Endodermal cell (in vitro differentiated cells): Measurements from ENCODE around the gene DENND10. TPM values are rescaled to one million over a fixed set of nuclear protein-coding genes. Genes with fewer than 3 reads are reported as not detected.
"Not testable (repeated sequence)": the region's sequence is repeated elsewhere in the genome, so short reads cannot be mapped to it uniquely, and the experiment has no call there.

Experiments used
- DNase-seq: peaks from one replicate; pipeline ENCODE4 v3.0.0-alpha.2; 2017
- H3K27ac ChIP-seq: 2 replicates; pipeline ENCODE4 v1.5.1; 2013; ENCODE audit warnings: mild to moderate bottlenecking, low read depth, low read length, moderate library complexity
- H3K27me3 ChIP-seq: 2 replicates; pipeline ENCODE4 v1.6.1; 2013; ENCODE audit warnings: mild to moderate bottlenecking, low read length, moderate library complexity; ENCODE audit not compliant: insufficient read depth, control insufficient read depth, poor library complexity, severe bottlenecking
- H3K36me3 ChIP-seq: 2 replicates; pipeline ENCODE4 v1.7.0; 2013; ENCODE audit warnings: mild to moderate bottlenecking, low read length, moderate library complexity; ENCODE audit not compliant: control insufficient read depth, insufficient read depth
- H3K4me1 ChIP-seq: one replicate; pipeline ENCODE4 v1.7.0; 2013; ENCODE audit warnings: low read length; ENCODE audit not compliant: control insufficient read depth, insufficient read depth
- H3K4me3 ChIP-seq: 2 replicates; pipeline ENCODE4 v1.5.1; 2013; ENCODE audit warnings: mild to moderate bottlenecking, low read length, moderate library complexity
- H3K9ac ChIP-seq: 2 replicates; pipeline ENCODE4 v1.6.1; 2013; ENCODE audit warnings: mild to moderate bottlenecking, low read length, moderate library complexity; ENCODE audit not compliant: poor library complexity, severe bottlenecking; ENCODE audit errors: extremely low read depth
- H3K9me3 ChIP-seq: 2 replicates; pipeline ENCODE4 v1.6.1; 2013; ENCODE audit warnings: mild to moderate bottlenecking, low read length, moderate library complexity; ENCODE audit not compliant: control insufficient read depth
- H3K27ac Mint-ChIP-seq: 2 replicates; pipeline ENCODE4 v1.8.0; 2020; ENCODE audit warnings: mixed read lengths
- H3K27me3 Mint-ChIP-seq: 2 replicates; pipeline ENCODE4 v1.8.0; 2021; ENCODE audit warnings: mild to moderate bottlenecking, mixed read lengths; ENCODE audit not compliant: insufficient read depth
- H3K36me3 Mint-ChIP-seq: 2 replicates; pipeline ENCODE4 v1.8.0; 2020; ENCODE audit warnings: low read depth, mixed read lengths
- H3K4me1 Mint-ChIP-seq: 2 replicates; pipeline ENCODE4 v1.8.0; 2020; ENCODE audit warnings: mixed read lengths
- H3K4me3 Mint-ChIP-seq: 2 replicates; pipeline ENCODE4 v1.8.0; 2020; ENCODE audit warnings: mild to moderate bottlenecking, moderate library complexity, mixed read lengths
- H3K9me3 Mint-ChIP-seq: 2 replicates; pipeline ENCODE4 v1.8.0; 2020; ENCODE audit warnings: mild to moderate bottlenecking, mixed read lengths
- CTCF ChIP-seq: fragments of 200-600 bp; sonication (generic); conservative IDR thresholded peaks from 2 replicates; pipeline ENCODE4 v1.5.0; 2021; ENCODE audit warnings: antibody characterized with exemption, mild to moderate bottlenecking
- WGBS, 2 experiments: methylation state at CpG; one replicate each; pipeline versions ENCODE4 v1.1.5 to v1.1.7; 2013; ENCODE audit warnings: missing lambda C conversion rate in 2 of 2, mixed read lengths in 1 of 2; ENCODE audit not compliant: insufficient coverage in 1 of 2, insufficient read length in 1 of 2; 5-methylcytosine and 5-hydroxymethylcytosine counted together
- total RNA-seq, 2 donors: library from RNA; stranded (reverse); fragmentation: NEBNext Ultra II Directional in 1 of 2; extraction: Animal tissue kit (Norgen Biotek cat#: 25700) in 1 of 2; gene quantifications; 2 replicates in 1 of 2; 3 replicates in 1 of 2; pipeline ENCODE4 v1.2.1, GENCODE V29; 2021

Gene DENND10
- total RNA-seq, 2 donors from 2014 or later = 76.1 to 91.2 TPM

- not testable (repeated sequence) for H3K4me1 Mint-ChIP-seq, H3K27ac Mint-ChIP-seq, H3K27ac ChIP-seq, DNase-seq, H3K4me1 ChIP-seq, H3K27me3 Mint-ChIP-seq, H3K27me3 ChIP-seq, H3K4me3 Mint-ChIP-seq, H3K9me3 ChIP-seq, H3K9ac ChIP-seq, H3K9me3 Mint-ChIP-seq, H3K4me3 ChIP-seq
- H3K36me3 Mint-ChIP-seq = peaks cover 42% of the 10 kb centered on the region
- 88% methylated on average over 1 of the region's 2 CpGs; no CpG with 5 or more reads in 1 of the 2 experiments for WGBS, 2 experiments
- H3K36me3 ChIP-seq = peaks cover 53% of the 10 kb centered on the region
Observed at GRCh38 chr10:119107771-119108170, 3.9 kb downstream of the DENND10 start.

- H3K4me1 Mint-ChIP-seq = no peaks in the 10 kb centered on the region
- no peak for DNase-seq
- H3K27ac Mint-ChIP-seq = no peak overlapping the region
- H3K27me3 ChIP-seq = no peaks in the 10 kb centered on the region
- no peak overlapping the region for H3K4me3 ChIP-seq
- no peak overlapping the region for H3K9ac ChIP-seq
- H3K4me3 Mint-ChIP-seq = no peak overlapping the region
- no peaks in the 10 kb centered on the region for H3K4me1 ChIP-seq
- H3K36me3 Mint-ChIP-seq = peaks cover 61% of the 10 kb centered on the region
- no peaks in the 10 kb centered on the region for H3K27me3 Mint-ChIP-seq
- peaks cover 76% of the 10 kb centered on the region for H3K36me3 ChIP-seq
- no peak for TF ChIP-seq CTCF
- H3K9me3 ChIP-seq = no peaks in the 10 kb centered on the region
- WGBS, 2 experiments = 94 to 100% methylated on average over 1 to 4 of the region's 4 CpGs
- H3K9me3 Mint-ChIP-seq = no peaks in the 10 kb centered on the region
- no peak overlapping the region for H3K27ac ChIP-seq
Observed at GRCh38 chr10:119112056-119112455, 8.1 kb downstream of the DENND10 start.

GRCh38 chr10:119113751-119114732, 10.1 kb downstream of the DENND10 start:
- Histone ChIP-seq H3K36me3 (peaks cover 80% of the 10 kb centered on the region), H3K27me3 (no peaks in the 10 kb centered on the region), H3K9ac (no peak overlapping the region), H3K9me3 (no peaks in the 10 kb centered on the region), H3K27ac (no peak overlapping the region), H3K4me3 (no peak overlapping the region), H3K4me1 (no peaks in the 10 kb centered on the region)
- Mint-ChIP-seq H3K27me3 (no peaks in the 10 kb centered on the region), H3K9me3 (no peaks in the 10 kb centered on the region), H3K4me3 (no peak overlapping the region), H3K4me1 (no peaks in the 10 kb centered on the region), H3K27ac (no peak overlapping the region), H3K36me3 (peaks cover 67% of the 10 kb centered on the region)
- 96 to 97% methylated on average over 7 to 11 of the region's 11 CpGs for WGBS, 2 experiments
- DNase-seq = no peak
- TF ChIP-seq CTCF = no peak
